Measurements from ENCODE around the gene PCNX2. TPM values are rescaled to one million over a fixed set of nuclear protein-coding genes. Genes with fewer than 3 reads are reported as not detected.

Gene PCNX2
- total RNA-seq, 1 donor from 2014 or later: 11.3 TPM

GRCh38 chr1:232980986-232981560, 314.5 kb downstream of the PCNX2 start:
- peaks cover 9% of the 10 kb centered on the region for H3K36me3 ChIP-seq
- no peaks in the 10 kb centered on the region for H3K9me3 ChIP-seq
- no peak for ATAC-seq
- no peaks in the 10 kb centered on the region for H3K27me3 ChIP-seq (ENCODE audit: low read depth)
- H3K4me3 ChIP-seq: no peak overlapping the region
- peaks cover 12% of the 10 kb centered on the region for H3K4me1 ChIP-seq
- TF ChIP-seq CTCF (IDR thresholded peaks at IDR 0.05): no peak
- DNase-seq: no peak
- no peak overlapping the region for H3K27ac ChIP-seq
- intact Hi-C loops (cut with DNase I): no loop called here

GRCh38 chr1:232980355-232980978, 315.1 kb downstream of the PCNX2 start:
- no peaks in the 10 kb centered on the region for H3K9me3 ChIP-seq
- ATAC-seq (no peak), DNase-seq (no peak)
- peaks cover 14% of the 10 kb centered on the region for H3K4me1 ChIP-seq
- no peaks in the 10 kb centered on the region for H3K27me3 ChIP-seq (ENCODE audit: low read depth)
- peaks cover 11% of the 10 kb centered on the region for H3K36me3 ChIP-seq
- intact Hi-C loops (cut with DNase I): no loop called here
- TF ChIP-seq CTCF (IDR thresholded peaks at IDR 0.05): no peak
- H3K4me3 ChIP-seq: no peak overlapping the region
- no peak overlapping the region for H3K27ac ChIP-seq

GRCh38 chr1:232979558-232979957, 316.0 kb downstream of the PCNX2 start:
- DNase-seq: no peak
- Histone ChIP-seq H3K27me3 (ENCODE audit: low read depth) (no peaks in the 10 kb centered on the region), H3K4me1 (peaks cover 22% of the 10 kb centered on the region), H3K4me3 (no peak overlapping the region), H3K27ac (no peak overlapping the region), H3K36me3 (peaks cover 11% of the 10 kb centered on the region), H3K9me3 (peaks cover under 1% of the 10 kb centered on the region)
- no peak for ATAC-seq
- intact Hi-C loops (cut with DNase I): no loop called here
- TF ChIP-seq CTCF (IDR thresholded peaks at IDR 0.05): no peak

GRCh38 chr1:232978815-232979214, 316.7 kb downstream of the PCNX2 start:
- Histone ChIP-seq H3K27ac (no peak overlapping the region), H3K36me3 (peaks cover 11% of the 10 kb centered on the region), H3K4me3 (no peak overlapping the region), H3K9me3 (peaks cover 8% of the 10 kb centered on the region), H3K27me3 (ENCODE audit: low read depth) (no peaks in the 10 kb centered on the region), H3K4me1 (peaks cover 22% of the 10 kb centered on the region)
- no peak for TF ChIP-seq CTCF (IDR thresholded peaks at IDR 0.05)
- DNase-seq: no peak
- no peak for ATAC-seq
- intact Hi-C loops (cut with DNase I): no loop called here

GRCh38 chr1:232978091-232978634, 317.4 kb downstream of the PCNX2 start:
- intact Hi-C loops (cut with DNase I): no loop called here
- H3K9me3 ChIP-seq: peaks cover 10% of the 10 kb centered on the region
- peak; percentile 45 to 66 for ATAC-seq
- no peak for TF ChIP-seq CTCF (IDR thresholded peaks at IDR 0.05)
- peaks cover 11% of the 10 kb centered on the region for H3K36me3 ChIP-seq
- peaks cover 22% of the 10 kb centered on the region for H3K4me1 ChIP-seq
- H3K27ac ChIP-seq: no peak overlapping the region
- DNase-seq: no peak
- no peak overlapping the region for H3K4me3 ChIP-seq
- H3K27me3 ChIP-seq (ENCODE audit: low read depth): no peaks in the 10 kb centered on the region
